Measurements from ENCODE around the gene TMEM151A.

TMEM151A gene

DNA sequence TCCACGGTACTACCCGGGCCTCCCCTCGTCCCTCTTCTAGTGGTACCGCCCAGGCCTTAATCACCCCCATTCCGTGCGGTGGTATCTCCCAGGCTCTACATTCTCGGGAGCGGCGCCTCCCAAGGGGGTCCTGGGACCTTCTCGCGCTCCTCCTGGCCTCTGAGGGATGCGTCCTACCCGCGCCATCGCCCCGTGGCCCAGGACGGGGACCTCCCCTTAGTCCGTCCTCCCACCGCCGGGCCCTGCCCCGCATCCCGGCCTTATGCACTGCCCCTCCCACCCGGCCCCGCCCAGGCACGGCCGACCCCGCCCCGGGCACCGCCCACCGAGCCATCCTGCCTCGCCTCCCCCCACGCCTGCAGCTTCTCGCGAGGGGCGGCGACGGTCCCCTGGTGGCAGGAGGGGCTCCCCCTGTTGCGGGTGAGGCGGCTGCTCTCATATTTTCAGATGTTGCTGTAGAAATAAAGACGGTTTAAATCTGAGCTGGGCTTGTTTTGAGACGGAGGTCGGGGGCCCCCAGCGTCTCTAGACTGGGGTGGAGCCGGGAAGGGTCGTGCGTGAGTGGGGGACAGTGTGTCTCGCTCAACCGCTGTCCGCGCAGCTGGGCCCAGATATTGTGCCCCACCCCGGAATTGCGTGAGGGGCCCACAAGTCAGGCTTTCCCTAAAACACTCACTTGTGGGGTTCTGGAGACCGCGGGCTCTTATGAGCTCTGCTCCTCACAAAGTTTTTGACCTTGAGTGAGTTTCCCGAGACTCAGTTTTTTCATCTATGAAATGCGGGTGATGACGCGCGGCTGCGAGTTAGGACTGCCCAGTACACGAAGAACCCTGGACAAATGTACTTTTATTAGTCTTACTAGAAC, 24.1 kb upstream of the TMEM151A start:
- intact Hi-C loops (cut with DNase I; ENCODE audit: low total_unique reads): no loop called here
- peaks cover 24 to 53% (median 39%) of the 10 kb centered on the region in 3 donors for H3K36me3 ChIP-seq
- H3K27me3 ChIP-seq: no peaks in the 10 kb centered on the region
- DNase-seq: peak; percentile 90 to 95
- peak overlapping the region; percentile 72 to 89 for H3K4me3 ChIP-seq
- H3K9me3 ChIP-seq: no peaks in the 10 kb centered on the region
- H3K27ac ChIP-seq: peak overlapping the region; percentile 92 to 95
- TF ChIP-seq, protein P1, sequence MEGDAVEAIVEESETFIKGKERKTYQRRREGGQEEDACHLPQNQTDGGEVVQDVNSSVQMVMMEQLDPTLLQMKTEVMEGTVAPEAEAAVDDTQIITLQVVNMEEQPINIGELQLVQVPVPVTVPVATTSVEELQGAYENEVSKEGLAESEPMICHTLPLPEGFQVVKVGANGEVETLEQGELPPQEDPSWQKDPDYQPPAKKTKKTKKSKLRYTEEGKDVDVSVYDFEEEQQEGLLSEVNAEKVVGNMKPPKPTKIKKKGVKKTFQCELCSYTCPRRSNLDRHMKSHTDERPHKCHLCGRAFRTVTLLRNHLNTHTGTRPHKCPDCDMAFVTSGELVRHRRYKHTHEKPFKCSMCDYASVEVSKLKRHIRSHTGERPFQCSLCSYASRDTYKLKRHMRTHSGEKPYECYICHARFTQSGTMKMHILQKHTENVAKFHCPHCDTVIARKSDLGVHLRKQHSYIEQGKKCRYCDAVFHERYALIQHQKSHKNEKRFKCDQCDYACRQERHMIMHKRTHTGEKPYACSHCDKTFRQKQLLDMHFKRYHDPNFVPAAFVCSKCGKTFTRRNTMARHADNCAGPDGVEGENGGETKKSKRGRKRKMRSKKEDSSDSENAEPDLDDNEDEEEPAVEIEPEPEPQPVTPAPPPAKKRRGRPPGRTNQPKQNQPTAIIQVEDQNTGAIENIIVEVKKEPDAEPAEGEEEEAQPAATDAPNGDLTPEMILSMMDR (IDR thresholded peaks at IDR 0.05): peak; percentile 21 to 40
- peaks cover 0 to 33% (median 28%) of the 10 kb centered on the region in 4 donors for H3K4me1 ChIP-seq

DNA sequence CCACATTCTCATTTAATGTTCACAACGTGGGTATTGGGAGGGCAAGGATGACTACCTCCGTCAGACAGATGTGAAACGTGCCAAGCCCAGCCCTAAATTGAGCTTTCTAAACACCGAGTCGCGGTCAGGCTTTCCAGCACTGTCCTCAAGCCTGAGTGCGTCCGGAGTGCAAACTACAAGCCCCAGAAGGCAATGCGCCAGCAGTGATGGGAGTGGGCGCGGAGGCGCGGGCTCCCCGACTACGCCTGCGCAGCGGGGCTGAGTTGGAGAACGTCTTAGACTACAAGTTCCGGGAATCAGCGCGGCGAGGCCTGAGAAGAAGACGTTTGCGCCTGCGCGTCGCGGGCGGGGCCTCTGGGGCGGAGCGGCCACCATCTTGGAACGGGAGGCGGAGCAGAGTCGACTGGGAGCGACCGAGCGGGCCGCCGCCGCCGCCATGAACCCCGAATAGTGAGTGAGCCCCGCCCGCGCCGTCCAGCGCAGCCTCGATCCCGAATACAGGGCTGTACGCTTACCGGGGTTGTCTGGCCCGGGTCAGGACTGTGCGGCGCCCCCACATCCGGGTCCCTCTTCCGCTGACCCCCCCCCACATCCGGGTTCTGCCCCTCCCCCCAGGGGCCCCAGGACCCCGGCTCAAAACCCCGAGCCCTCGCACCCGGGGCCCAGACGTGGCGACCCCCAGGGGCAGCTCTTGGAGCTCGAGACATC, 23.3 kb upstream of the TMEM151A start, which contains the start of gene RAB1B:
Gene RAB1B, plus strand, starts transcription at position 396 of the 708 bp plus-strand sequence. Its CDS starts 41 bp downstream, at position 437.
- TF ChIP-seq, protein P1 (IDR thresholded peaks at IDR 0.05): no peak
- H3K36me3 ChIP-seq: peaks cover 30 to 53% (median 40%) of the 10 kb centered on the region in 3 donors
- intact Hi-C loops (cut with DNase I; ENCODE audit: low total_unique reads): no loop called here
- peak within 1 kb of the TSS; percentile 72 to 89 for H3K4me3 ChIP-seq
- no peaks in the 10 kb centered on the region for H3K9me3 ChIP-seq
- H3K27me3 ChIP-seq: no peaks in the 10 kb centered on the region
- peak within 1 kb of the TSS; percentile 92 to 95 for H3K27ac ChIP-seq
- DNase-seq: peak; percentile 100
- peaks cover 0 to 33% (median 28%) of the 10 kb centered on the region in 4 donors for H3K4me1 ChIP-seq

DNA sequence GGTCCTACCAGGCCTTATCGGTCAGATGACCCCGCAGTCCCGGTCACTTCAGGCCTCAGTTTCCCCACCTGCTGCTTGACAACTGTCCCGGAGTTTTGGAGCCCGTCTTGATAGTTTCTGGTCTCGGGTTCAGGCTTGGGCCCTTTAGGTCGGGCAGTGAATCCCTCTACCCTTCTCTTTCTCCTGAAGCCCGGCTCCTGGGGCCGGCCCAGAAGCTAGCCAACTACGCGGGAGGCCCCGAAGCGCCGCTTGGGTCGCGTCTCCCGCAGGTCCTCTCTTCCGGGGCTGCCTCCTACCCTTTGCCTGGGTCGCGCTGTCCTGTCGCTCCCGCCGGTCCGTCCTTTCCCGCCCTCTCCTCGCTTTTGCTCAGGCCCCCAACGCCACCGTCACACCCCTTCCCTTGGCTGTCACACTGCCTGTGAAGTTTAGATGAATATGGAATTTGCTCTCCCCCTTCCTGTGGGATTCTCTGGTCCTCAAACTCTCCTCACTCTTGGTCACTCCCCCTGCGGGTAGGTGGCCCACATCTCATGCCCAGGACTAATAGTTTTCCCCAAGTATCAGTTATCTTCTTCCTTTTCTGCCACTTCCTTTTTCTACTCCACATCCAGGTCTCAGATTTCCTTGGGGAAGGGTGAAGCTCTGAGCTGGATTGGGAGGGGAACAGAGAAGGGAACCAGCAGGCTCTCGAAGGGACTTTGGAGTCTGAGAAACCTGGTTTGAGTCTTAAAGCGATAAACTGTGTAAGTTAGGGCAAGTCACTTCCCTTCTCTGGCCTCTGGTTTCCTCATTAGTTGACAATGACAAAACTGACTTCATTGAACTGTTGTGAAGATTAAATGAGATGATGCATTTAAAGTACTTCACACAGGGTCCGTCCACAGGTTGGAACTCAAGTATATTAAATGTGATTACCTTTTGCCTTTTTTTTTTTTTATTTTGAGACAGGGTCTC, 22.5 kb upstream of the TMEM151A start:
- peaks cover 0 to 33% (median 28%) of the 10 kb centered on the region in 4 donors for H3K4me1 ChIP-seq
- no peaks in the 10 kb centered on the region for H3K9me3 ChIP-seq
- DNase-seq: peak in 1 of 2 donors; percentile 72
- H3K4me3 ChIP-seq: peak overlapping the region; percentile 72 to 89
- peaks cover 36 to 53% (median 41%) of the 10 kb centered on the region in 3 donors for H3K36me3 ChIP-seq
- H3K27me3 ChIP-seq: no peaks in the 10 kb centered on the region
- intact Hi-C loops (cut with DNase I; ENCODE audit: low total_unique reads): no loop called here
- peak overlapping the region; percentile 92 to 95 for H3K27ac ChIP-seq
- TF ChIP-seq, protein P1 (IDR thresholded peaks at IDR 0.05): no peak

DNA sequence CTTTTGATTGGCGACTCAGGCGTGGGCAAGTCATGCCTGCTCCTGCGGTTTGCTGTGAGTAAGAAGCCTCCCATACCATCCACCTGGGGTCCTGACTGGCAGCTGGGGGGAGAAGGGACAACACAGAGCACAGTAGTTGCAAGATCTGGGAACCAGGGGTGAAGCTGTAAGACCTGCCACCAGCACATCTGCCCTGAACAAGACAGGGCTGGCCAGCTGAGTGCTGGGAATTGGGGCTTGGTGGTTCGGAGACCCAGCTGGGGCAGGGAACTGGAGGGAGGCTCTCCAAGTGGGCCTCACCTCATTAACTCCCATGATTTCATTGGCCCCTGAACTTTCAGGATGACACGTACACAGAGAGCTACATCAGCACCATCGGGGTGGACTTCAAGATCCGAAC, 19.9 kb upstream of the TMEM151A start:
- TF ChIP-seq, protein P1 (IDR thresholded peaks at IDR 0.05): no peak
- no peak overlapping the region for H3K27ac ChIP-seq
- peaks cover 28 to 55% (median 50%) of the 10 kb centered on the region in 3 donors for H3K36me3 ChIP-seq
- intact Hi-C loops (cut with DNase I; ENCODE audit: low total_unique reads): no loop called here
- peaks cover 0 to 25% (median 21%) of the 10 kb centered on the region in 4 donors for H3K4me1 ChIP-seq
- H3K9me3 ChIP-seq: no peaks in the 10 kb centered on the region
- H3K4me3 ChIP-seq: no peak overlapping the region
- H3K27me3 ChIP-seq: no peaks in the 10 kb centered on the region
- DNase-seq: no peak

DNA sequence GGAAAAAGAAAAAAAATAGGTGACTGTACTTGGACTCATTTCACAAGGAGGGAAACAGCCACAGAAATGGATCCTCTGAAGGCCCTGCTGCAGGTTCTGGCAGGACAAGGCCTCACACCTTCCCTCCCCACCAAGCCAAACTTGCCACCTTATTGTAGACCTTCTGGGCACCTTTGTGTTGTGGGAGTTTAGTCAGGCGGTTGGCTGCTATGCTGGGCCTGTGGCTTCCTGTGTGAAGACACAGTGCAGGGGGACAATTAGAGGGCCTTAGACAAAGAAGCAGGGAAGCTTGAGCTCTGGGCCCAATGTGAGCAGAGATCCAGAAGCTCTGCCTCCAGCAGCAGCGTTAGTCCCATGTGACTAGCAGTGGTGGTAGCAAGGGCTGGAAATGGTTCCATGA, 19.1 kb upstream of the TMEM151A start:
- no peak overlapping the region for H3K4me3 ChIP-seq
- peaks cover 0 to 24% (median 20%) of the 10 kb centered on the region in 4 donors for H3K4me1 ChIP-seq
- H3K9me3 ChIP-seq: no peaks in the 10 kb centered on the region
- no peak for DNase-seq
- TF ChIP-seq, protein P1 (IDR thresholded peaks at IDR 0.05): no peak
- no peaks in the 10 kb centered on the region for H3K27me3 ChIP-seq
- H3K36me3 ChIP-seq: peaks cover 28 to 55% (median 50%) of the 10 kb centered on the region in 3 donors
- H3K27ac ChIP-seq: no peak overlapping the region
- intact Hi-C loops (cut with DNase I; ENCODE audit: low total_unique reads): no loop called here

Data from tibial artery (tissue), 4 donors.